ENCODE data around the gene CPB1.

The CPB1 gene

DNA sequence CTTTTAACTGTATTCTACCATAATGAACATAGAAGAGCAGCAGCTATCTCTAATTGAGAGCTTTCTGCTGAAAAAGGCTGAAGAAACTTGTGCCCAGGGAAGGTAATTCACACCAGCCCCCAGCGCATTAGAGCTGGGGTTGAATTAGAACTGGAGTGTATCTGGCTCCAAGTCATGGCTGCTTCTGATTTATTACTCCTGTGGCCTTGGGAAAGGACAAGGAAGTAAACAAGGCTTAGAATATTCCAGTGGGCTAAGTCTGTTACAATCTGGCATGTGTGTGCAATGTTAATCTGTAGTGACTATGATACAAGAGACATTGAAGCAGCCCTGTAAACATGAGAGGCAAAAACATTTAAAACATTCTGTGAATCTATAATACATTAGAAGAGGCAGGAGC lies 55.6 kb downstream of the CPB1 start:
- no peaks in the 10 kb centered on the region for H3K9me3 ChIP-seq (ENCODE audit: control insufficient read depth, insufficient read depth, low read depth, low read length)
- no peak overlapping the region for H3K4me3 ChIP-seq (ENCODE audit: low read depth, low read length)
- H3K4me1 ChIP-seq (ENCODE audit: control insufficient read depth, insufficient read depth, low read length), result peaks cover 5% of the 10 kb centered on the region
- H3K27ac ChIP-seq (ENCODE audit: extremely low read depth, low read depth, low read length), result no peak overlapping the region
- no peaks in the 10 kb centered on the region for H3K36me3 ChIP-seq (ENCODE audit: control insufficient read depth in 2 of 2, insufficient read depth in 1 of 2, low read length in 2 of 2)
- ChIA-PET CTCF (no interaction called here), POLR2A (no interaction called here)
- TF ChIP-seq ZNF302 (tag by site-specific recombination; IDR thresholded peaks at IDR 0.05; ENCODE audit: low read depth) (no peak), ZNF600 (tag by site-specific recombination; IDR thresholded peaks at IDR 0.05) (no peak), MEIS1 (CRISPR knock-in tag; IDR thresholded peaks at IDR 0.05; ENCODE audit: borderline replicate concordance) (no peak), SP3 (tag by site-specific recombination; IDR thresholded peaks at IDR 0.05) (no peak), ZNF548 (tag by site-specific recombination; IDR thresholded peaks at IDR 0.05) (no peak), REPIN1 (tag by site-specific recombination; IDR thresholded peaks at IDR 0.05; ENCODE audit: low read depth) (no peak), IKZF3 (tag by site-specific recombination; IDR thresholded peaks at IDR 0.05) (no peak), ZNF266 (tag by site-specific recombination; IDR thresholded peaks at IDR 0.05; ENCODE audit: low read depth) (no peak), SCRT2 (tag by site-specific recombination; IDR thresholded peaks at IDR 0.05) (no peak), ZNF610 (tag by site-specific recombination; IDR thresholded peaks at IDR 0.05; ENCODE audit: borderline replicate concordance) (no peak)
- TF ChIP-seq, protein P1, sequence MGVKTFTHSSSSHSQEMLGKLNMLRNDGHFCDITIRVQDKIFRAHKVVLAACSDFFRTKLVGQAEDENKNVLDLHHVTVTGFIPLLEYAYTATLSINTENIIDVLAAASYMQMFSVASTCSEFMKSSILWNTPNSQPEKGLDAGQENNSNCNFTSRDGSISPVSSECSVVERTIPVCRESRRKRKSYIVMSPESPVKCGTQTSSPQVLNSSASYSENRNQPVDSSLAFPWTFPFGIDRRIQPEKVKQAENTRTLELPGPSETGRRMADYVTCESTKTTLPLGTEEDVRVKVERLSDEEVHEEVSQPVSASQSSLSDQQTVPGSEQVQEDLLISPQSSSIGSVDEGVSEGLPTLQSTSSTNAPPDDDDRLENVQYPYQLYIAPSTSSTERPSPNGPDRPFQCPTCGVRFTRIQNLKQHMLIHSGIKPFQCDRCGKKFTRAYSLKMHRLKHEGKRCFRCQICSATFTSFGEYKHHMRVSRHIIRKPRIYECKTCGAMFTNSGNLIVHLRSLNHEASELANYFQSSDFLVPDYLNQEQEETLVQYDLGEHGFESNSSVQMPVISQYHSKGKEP (tag by site-specific recombination; IDR thresholded peaks at IDR 0.05), result no peak

DNA sequence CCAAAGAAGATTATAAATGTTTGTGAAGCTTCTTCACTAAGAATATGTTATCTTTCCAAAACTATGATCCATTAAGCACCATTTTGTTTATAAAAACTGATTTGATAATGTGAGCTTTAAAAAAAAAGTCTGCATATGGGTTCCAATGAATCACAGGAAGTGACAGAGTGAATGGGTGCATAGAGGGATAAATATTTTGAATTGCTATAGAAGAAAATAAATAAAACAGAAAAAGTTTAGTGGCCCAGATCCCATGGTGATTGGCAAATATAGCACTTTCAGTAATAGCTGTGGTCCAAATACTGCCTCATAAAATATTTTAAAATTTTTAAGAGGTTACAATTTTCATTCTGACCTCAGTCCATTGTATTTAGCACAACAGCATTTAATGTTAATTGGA lies 56.6 kb downstream of the CPB1 start:
- POLR2A ChIA-PET, result no interaction called here
- H3K27ac ChIP-seq (ENCODE audit: extremely low read depth, low read depth, low read length), result no peak overlapping the region
- no peaks in the 10 kb centered on the region for H3K9me3 ChIP-seq (ENCODE audit: control insufficient read depth, insufficient read depth, low read depth, low read length)
- peaks cover 5% of the 10 kb centered on the region for H3K4me1 ChIP-seq (ENCODE audit: control insufficient read depth, insufficient read depth, low read length)
- no peak overlapping the region for H3K4me3 ChIP-seq (ENCODE audit: low read depth, low read length)
- TF ChIP-seq ZNF416 (tag by site-specific recombination; IDR thresholded peaks at IDR 0.05) (no peak), ZIC2 (tag by site-specific recombination; IDR thresholded peaks at IDR 0.05) (no peak), ZNF660 (tag by site-specific recombination; IDR thresholded peaks at IDR 0.05) (no peak), IKZF3 (tag by site-specific recombination; IDR thresholded peaks at IDR 0.05) (no peak)
- CTCF ChIA-PET, result interaction anchor here (0.6 to 0.8 kb wide), 2 partner anchors 12 to 157 kb away, joined by 3 read pairs; no protein-coding TSS in a partner anchor
- no peaks in the 10 kb centered on the region for H3K36me3 ChIP-seq (ENCODE audit: control insufficient read depth in 2 of 2, insufficient read depth in 1 of 2, low read length in 2 of 2)

DNA sequence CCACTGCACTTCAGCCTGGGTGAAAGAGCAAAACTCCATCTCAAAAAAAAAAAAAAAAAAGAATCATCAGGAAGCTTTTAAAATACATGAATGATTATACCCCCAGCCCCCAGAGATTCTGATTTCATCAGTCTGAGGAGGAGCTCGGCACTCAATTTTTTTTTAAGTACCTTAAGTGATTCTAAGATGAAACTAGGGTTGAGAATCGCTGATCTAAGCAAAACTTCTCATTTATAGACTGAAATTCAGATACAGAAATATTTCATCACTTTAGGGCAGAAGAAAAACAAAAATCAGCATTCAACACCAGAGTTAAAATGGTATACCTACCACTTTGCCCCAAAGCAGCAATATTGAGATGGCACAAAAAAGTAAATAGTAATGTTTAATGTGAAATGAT lies 62.2 kb downstream of the CPB1 start:
- POLR2A ChIA-PET, result no interaction called here

DNA sequence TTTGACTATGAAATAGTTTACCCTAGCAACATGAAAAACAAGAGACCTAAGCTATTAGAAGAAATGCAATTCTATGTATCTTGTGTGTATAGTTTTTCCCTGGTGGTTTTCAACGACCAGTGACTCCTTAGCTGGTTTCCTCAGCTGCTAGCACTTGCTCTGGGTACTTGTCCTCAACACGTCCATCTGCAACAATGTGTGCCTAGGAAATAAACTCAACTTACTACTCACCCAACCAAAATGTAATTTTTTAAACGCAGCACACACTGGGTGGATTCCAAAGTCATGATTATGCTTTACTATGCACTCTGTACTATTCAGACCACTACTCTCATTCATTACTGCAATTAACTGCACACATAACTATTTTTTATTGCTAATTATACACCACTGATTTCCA lies 68.5 kb downstream of the CPB1 start:
- H3K36me3 ChIP-seq (ENCODE audit: control insufficient read depth in 2 of 2, insufficient read depth in 1 of 2, low read length in 2 of 2), result no peaks in the 10 kb centered on the region
- no peaks in the 10 kb centered on the region for H3K9me3 ChIP-seq (ENCODE audit: control insufficient read depth, insufficient read depth, low read depth, low read length)
- H3K27ac ChIP-seq (ENCODE audit: extremely low read depth, low read depth, low read length), result no peak overlapping the region
- no peaks in the 10 kb centered on the region for H3K4me1 ChIP-seq (ENCODE audit: control insufficient read depth, insufficient read depth, low read length)
- ChIA-PET POLR2A (no interaction called here), CTCF (interaction anchor here (0.6 kb wide), 1 partner anchor 12 kb away, joined by 3 read pairs; no protein-coding TSS in a partner anchor)
- H3K4me3 ChIP-seq (ENCODE audit: low read depth, low read length), result no peak overlapping the region
- TF ChIP-seq ZNF670 (tag by site-specific recombination; IDR thresholded peaks at IDR 0.05; ENCODE audit: low read depth) (no peak), RBAK (tag by site-specific recombination; IDR thresholded peaks at IDR 0.05) (no peak), FEZF1 (tag by site-specific recombination; IDR thresholded peaks at IDR 0.05) (no peak), GLI4 (tag by site-specific recombination; IDR thresholded peaks at IDR 0.05) (no peak), ZNF146 (tag by site-specific recombination; IDR thresholded peaks at IDR 0.05) (no peak)
- TF ChIP-seq, protein P2, sequence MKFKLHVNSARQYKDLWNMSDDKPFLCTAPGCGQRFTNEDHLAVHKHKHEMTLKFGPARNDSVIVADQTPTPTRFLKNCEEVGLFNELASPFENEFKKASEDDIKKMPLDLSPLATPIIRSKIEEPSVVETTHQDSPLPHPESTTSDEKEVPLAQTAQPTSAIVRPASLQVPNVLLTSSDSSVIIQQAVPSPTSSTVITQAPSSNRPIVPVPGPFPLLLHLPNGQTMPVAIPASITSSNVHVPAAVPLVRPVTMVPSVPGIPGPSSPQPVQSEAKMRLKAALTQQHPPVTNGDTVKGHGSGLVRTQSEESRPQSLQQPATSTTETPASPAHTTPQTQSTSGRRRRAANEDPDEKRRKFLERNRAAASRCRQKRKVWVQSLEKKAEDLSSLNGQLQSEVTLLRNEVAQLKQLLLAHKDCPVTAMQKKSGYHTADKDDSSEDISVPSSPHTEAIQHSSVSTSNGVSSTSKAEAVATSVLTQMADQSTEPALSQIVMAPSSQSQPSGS (tag by site-specific recombination; IDR thresholded peaks at IDR 0.05; ENCODE audit: low read depth), result no peak
- TF ChIP-seq, protein P3, sequence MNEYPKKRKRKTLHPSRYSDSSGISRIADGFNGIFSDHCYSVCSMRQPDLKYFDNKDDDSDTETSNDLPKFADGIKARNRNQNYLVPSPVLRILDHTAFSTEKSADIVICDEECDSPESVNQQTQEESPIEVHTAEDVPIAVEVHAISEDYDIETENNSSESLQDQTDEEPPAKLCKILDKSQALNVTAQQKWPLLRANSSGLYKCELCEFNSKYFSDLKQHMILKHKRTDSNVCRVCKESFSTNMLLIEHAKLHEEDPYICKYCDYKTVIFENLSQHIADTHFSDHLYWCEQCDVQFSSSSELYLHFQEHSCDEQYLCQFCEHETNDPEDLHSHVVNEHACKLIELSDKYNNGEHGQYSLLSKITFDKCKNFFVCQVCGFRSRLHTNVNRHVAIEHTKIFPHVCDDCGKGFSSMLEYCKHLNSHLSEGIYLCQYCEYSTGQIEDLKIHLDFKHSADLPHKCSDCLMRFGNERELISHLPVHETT (tag by site-specific recombination; IDR thresholded peaks at IDR 0.05), result no peak
- TF ChIP-seq, protein P4, sequence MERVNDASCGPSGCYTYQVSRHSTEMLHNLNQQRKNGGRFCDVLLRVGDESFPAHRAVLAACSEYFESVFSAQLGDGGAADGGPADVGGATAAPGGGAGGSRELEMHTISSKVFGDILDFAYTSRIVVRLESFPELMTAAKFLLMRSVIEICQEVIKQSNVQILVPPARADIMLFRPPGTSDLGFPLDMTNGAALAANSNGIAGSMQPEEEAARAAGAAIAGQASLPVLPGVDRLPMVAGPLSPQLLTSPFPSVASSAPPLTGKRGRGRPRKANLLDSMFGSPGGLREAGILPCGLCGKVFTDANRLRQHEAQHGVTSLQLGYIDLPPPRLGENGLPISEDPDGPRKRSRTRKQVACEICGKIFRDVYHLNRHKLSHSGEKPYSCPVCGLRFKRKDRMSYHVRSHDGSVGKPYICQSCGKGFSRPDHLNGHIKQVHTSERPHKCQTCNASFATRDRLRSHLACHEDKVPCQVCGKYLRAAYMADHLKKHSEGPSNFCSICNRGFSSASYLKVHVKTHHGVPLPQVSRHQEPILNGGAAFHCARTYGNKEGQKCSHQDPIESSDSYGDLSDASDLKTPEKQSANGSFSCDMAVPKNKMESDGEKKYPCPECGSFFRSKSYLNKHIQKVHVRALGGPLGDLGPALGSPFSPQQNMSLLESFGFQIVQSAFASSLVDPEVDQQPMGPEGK (tag by site-specific recombination; IDR thresholded peaks at IDR 0.05), result no peak

More for the DNA sequence above, 62.2 kb downstream of the CPB1 start:
- no peaks in the 10 kb centered on the region for H3K4me1 ChIP-seq (ENCODE audit: control insufficient read depth, insufficient read depth, low read length)
- H3K4me3 ChIP-seq (ENCODE audit: low read depth, low read length), result no peak overlapping the region
- H3K9me3 ChIP-seq (ENCODE audit: control insufficient read depth, insufficient read depth, low read depth, low read length), result no peaks in the 10 kb centered on the region
- H3K27ac ChIP-seq (ENCODE audit: extremely low read depth, low read depth, low read length), result no peak overlapping the region
- no peaks in the 10 kb centered on the region for H3K36me3 ChIP-seq (ENCODE audit: control insufficient read depth in 2 of 2, insufficient read depth in 1 of 2, low read length in 2 of 2)
- CTCF ChIA-PET, result no interaction called here
- TF ChIP-seq MZF1 (tag by site-specific recombination; IDR thresholded peaks at IDR 0.05; ENCODE audit: borderline replicate concordance) (no peak), ZNF155 (tag by site-specific recombination; IDR thresholded peaks at IDR 0.05) (no peak), ZNF626 (tag by site-specific recombination; IDR thresholded peaks at IDR 0.05) (no peak), ZNF501 (tag by site-specific recombination; IDR thresholded peaks at IDR 0.05) (no peak)
